Mesendoderm (in vitro differentiated cells): Measurements from ENCODE around the gene PLCB4.
A peak's percentile ranks its signal among the peaks of the same experiment; 100 is the strongest.

ENCODE experiments used
- DNase-seq: peaks from one replicate; pipeline ENCODE4 v3.0.0; 2013
- H2AK5ac ChIP-seq: 2 replicates; pipeline ENCODE4 v1.6.1; 2013; ENCODE audit warnings: low read length, inconsistent platforms
- H2BK120ac ChIP-seq: 2 replicates; pipeline ENCODE4 v1.6.1; 2013; ENCODE audit warnings: low read depth, mild to moderate bottlenecking, low read length, moderate library complexity, mixed read lengths
- H2BK15ac ChIP-seq: replicated peaks from 2 replicates; pipeline ENCODE4 v1.6.1; 2013; ENCODE audit warnings: low read depth, mild to moderate bottlenecking, moderate library complexity
- H2BK5ac ChIP-seq: 2 replicates; pipeline ENCODE4 v1.6.1; 2013; ENCODE audit warnings: low read length, inconsistent platforms
- H3K18ac ChIP-seq: 2 replicates; pipeline ENCODE4 v1.6.1; 2013; ENCODE audit warnings: mild to moderate bottlenecking, low read length, mixed read lengths
- H3K23ac ChIP-seq: one replicate; pipeline ENCODE4 v1.6.1; 2013; ENCODE audit warnings: low read length
- H3K27ac ChIP-seq: 2 replicates; pipeline ENCODE4 v1.5.1; 2013; ENCODE audit warnings: low read depth, mild to moderate bottlenecking, inconsistent platforms, low read length, moderate library complexity
- H3K27me3 ChIP-seq: 2 replicates; pipeline ENCODE4 v1.6.1; 2013; ENCODE audit warnings: low read length, control low read depth, mild to moderate bottlenecking, inconsistent platforms; ENCODE audit not compliant: insufficient read depth, poor library complexity
- H3K36me3 ChIP-seq: 2 replicates; pipeline ENCODE4 v1.6.1; 2013; ENCODE audit warnings: low read length, inconsistent platforms; ENCODE audit not compliant: control insufficient read depth, insufficient read depth
- H3K4ac ChIP-seq: one replicate; pipeline ENCODE4 v1.6.1; 2013; ENCODE audit warnings: low read depth, mild to moderate bottlenecking, low read length, moderate library complexity
- H3K4me1 ChIP-seq: 2 replicates; pipeline ENCODE4 v1.6.1; 2013; ENCODE audit warnings: low read depth, low read length, inconsistent platforms; ENCODE audit not compliant: control insufficient read depth
- H3K4me2 ChIP-seq: 2 replicates; pipeline ENCODE4 v1.6.1; 2013; ENCODE audit warnings: low read length
- H3K4me3 ChIP-seq: 2 replicates; pipeline ENCODE4 v1.5.1; 2013; ENCODE audit warnings: mild to moderate bottlenecking, low read length
- H3K56ac ChIP-seq: one replicate; pipeline ENCODE4 v1.6.1; 2013; ENCODE audit warnings: low read length
- H3K79me1 ChIP-seq: 2 replicates; pipeline ENCODE4 v1.6.1; 2013; ENCODE audit warnings: low read length, inconsistent platforms
- H3K79me2 ChIP-seq: 2 replicates; pipeline ENCODE4 v1.6.1; 2013; ENCODE audit warnings: mild to moderate bottlenecking, low read length; ENCODE audit not compliant: control insufficient read depth, insufficient read depth
- H3K9ac ChIP-seq: 2 replicates; pipeline ENCODE4 v1.6.1; 2013; ENCODE audit warnings: low read length, inconsistent platforms
- H4K5ac ChIP-seq: one replicate; pipeline ENCODE4 v1.6.1; 2013; ENCODE audit warnings: low read length
- H4K8ac ChIP-seq: one replicate; pipeline ENCODE4 v1.6.1; 2013; ENCODE audit warnings: low read depth, mild to moderate bottlenecking, control low read depth, low read length, moderate library complexity
- WGBS: extraction: QIAGEN DNeasy Blood & Tissue Kit; methylation state at CpG from one replicate; pipeline ENCODE4 v1.1.7; 2013; ENCODE audit warnings: low lambda C conversion rate, missing lambda C conversion rate; ENCODE audit not compliant: insufficient coverage; ENCODE audit errors: extremely low coverage; 5-methylcytosine and 5-hydroxymethylcytosine counted together

Gene PLCB4

DNA sequence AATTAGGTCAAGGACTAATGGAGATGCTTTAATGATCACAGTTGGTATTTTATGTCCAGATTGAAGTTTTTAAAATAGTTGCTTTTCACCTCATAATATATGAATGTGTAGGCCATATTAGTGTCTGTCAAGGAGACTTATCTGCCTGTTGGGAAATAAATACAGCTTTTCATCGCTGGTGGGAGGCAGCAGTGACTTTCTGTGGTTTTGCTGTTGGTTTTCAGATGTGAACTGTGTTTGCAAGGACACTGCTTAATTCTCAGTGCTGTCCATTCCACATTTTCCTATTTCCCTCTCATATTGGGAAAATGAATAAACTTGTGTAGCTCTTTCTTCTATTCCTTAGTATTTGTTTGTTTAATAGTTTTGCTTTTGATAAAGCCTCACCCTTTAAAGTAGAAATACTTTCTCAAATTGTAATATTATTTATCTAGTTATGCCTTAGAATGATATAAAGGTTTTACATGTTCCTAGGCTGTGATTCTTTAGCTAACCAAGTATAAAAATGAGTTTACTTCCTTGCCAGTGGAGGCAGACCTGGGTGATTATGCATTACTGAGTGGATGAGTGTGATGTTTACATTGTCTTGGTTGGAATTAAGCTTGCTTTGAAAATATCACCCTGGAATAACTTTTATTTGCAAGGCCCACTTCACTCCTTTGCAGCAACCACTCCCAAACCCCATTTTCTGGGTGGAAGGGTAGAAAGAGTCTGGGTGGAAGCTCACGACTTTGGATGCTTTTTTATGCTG is 3.3 kb downstream of the PLCB4 start:
- no peak overlapping the region for H2BK120ac ChIP-seq
- no CpG with 5 or more reads among the region's 2 CpGs for WGBS
- H3K36me3 ChIP-seq: no peaks in the 10 kb centered on the region
- peak overlapping the region; percentile 22 for H2AK5ac ChIP-seq
- peaks cover 6% of the 10 kb centered on the region for H3K79me1 ChIP-seq
- peak overlapping the region; percentile 59 for H3K27ac ChIP-seq
- H4K5ac ChIP-seq: no peak overlapping the region
- peaks cover 25% of the 10 kb centered on the region for H3K79me2 ChIP-seq
- H3K4me2 ChIP-seq: no peak overlapping the region
- peak overlapping the region; percentile 93 for H2BK15ac ChIP-seq
- H3K4ac ChIP-seq: no peak overlapping the region
- H3K56ac ChIP-seq: peak overlapping the region; percentile 73
- H3K23ac ChIP-seq: peak overlapping the region; percentile 60
- peak overlapping the region; percentile 42 for H3K9ac ChIP-seq
- peak overlapping the region; percentile 81 for H2BK5ac ChIP-seq
- H4K8ac ChIP-seq: peak overlapping the region; percentile 1
- DNase-seq: no peak
- H3K27me3 ChIP-seq: no peaks in the 10 kb centered on the region
- H3K4me1 ChIP-seq: peaks cover 21% of the 10 kb centered on the region
- H3K18ac ChIP-seq: peak overlapping the region; percentile 99
- no peak overlapping the region for H3K4me3 ChIP-seq

GRCh38 chr20:9072861-9073500 is 4.1 kb downstream of the PLCB4 start:
- no peak overlapping the region for H4K5ac ChIP-seq
- peak; percentile 95 for DNase-seq
- no peaks in the 10 kb centered on the region for H3K27me3 ChIP-seq
- no peak overlapping the region for H3K4ac ChIP-seq
- H3K79me1 ChIP-seq: peaks cover 6% of the 10 kb centered on the region
- H2BK15ac ChIP-seq: peak overlapping the region; percentile 93
- no peak overlapping the region for H3K18ac ChIP-seq
- no peaks in the 10 kb centered on the region for H3K36me3 ChIP-seq
- no CpG with 5 or more reads among the region's 3 CpGs for WGBS
- H2BK5ac ChIP-seq: peak overlapping the region; percentile 76
- H3K4me2 ChIP-seq: no peak overlapping the region
- H3K56ac ChIP-seq: peak overlapping the region; percentile 57
- H3K4me3 ChIP-seq: no peak overlapping the region
- peak overlapping the region; percentile 73 for H3K27ac ChIP-seq
- H3K23ac ChIP-seq: no peak overlapping the region
- H2AK5ac ChIP-seq: no peak overlapping the region
- H3K9ac ChIP-seq: no peak overlapping the region
- peaks cover 18% of the 10 kb centered on the region for H3K4me1 ChIP-seq
- H4K8ac ChIP-seq: no peak overlapping the region
- H3K79me2 ChIP-seq: peaks cover 25% of the 10 kb centered on the region
- no peak overlapping the region for H2BK120ac ChIP-seq

DNA sequence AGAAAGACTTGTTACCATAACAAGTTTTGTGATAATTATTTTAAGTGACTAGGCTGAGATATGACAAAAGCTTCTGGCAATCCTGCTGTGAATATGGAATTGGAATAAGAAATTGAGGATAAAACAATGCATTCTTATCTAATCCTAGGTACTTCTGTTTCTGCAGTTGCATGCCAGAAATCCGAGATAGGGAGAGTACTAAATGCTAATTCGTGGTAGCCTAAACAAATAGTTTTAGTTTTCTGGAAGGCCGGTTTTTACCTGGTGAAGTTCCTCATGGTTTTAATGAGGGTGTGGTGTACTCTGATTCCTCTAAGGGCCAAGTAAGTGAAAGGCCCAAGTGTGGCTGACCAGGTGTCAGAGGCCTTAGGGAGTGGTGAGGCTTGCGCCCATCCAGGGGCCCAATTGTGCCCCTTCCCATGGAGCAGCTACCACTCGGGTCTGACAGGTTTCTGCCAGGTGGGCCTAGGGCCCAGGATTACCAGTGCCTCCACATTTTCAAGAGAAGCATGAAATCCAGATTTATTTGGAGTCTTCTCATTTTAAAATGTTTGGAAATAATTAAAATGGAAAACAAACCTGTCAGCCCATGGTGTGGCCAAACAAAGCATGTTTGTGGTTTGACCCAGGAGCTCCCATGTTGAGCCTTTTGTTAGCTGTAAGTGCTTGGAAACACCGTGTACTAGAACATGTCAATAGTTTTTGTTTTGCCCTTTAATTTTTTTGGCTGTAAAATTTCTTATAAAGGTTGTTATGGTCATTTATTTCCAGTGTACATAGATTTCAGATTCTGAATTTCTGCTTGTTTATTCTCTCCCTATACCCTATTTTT is 6.6 kb downstream of the PLCB4 start:
- Histone ChIP-seq H3K27me3 (no peaks in the 10 kb centered on the region), H2BK5ac (no peak overlapping the region), H3K79me2 (peaks cover 23% of the 10 kb centered on the region), H4K5ac (no peak overlapping the region), H3K56ac (peak overlapping the region; percentile 63), H3K4ac (peak overlapping the region; percentile 20), H2BK120ac (no peak overlapping the region), H3K27ac (no peak overlapping the region), H3K4me2 (no peak overlapping the region), H4K8ac (no peak overlapping the region), H3K36me3 (no peaks in the 10 kb centered on the region), H3K79me1 (peaks cover 6% of the 10 kb centered on the region), H3K4me1 (peaks cover 18% of the 10 kb centered on the region), H3K23ac (no peak overlapping the region), H3K4me3 (no peak overlapping the region), H2AK5ac (no peak overlapping the region), H3K9ac (no peak overlapping the region), H2BK15ac (no peak overlapping the region), H3K18ac (peak overlapping the region; percentile 44)
- DNase-seq: peak; percentile 79
- WGBS: no CpG with 5 or more reads among the region's 6 CpGs

DNA sequence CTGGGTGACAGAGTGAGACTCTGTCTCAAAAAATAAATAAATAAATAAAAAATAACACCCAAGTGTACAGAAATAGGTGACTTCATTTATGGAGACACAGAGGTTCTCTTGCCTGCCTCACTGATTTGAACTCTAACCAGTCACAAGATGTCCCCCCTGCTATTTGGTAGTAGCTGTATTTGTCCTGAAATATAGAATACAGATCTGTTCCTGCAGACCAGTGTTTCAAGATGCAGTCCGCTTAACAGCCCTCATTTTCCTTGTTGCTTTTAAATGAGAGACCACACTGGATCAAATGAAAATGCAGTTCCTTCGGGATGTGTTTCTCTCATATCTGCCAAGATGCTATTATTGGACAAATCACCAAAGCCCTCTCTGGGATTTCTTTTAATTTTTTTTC is 7.6 kb downstream of the PLCB4 start:
- Histone ChIP-seq H2AK5ac (no peak overlapping the region), H3K18ac (peak overlapping the region; percentile 14), H3K27me3 (no peaks in the 10 kb centered on the region), H3K4ac (no peak overlapping the region), H3K9ac (no peak overlapping the region), H3K79me2 (peaks cover 24% of the 10 kb centered on the region), H4K5ac (no peak overlapping the region), H2BK120ac (no peak overlapping the region), H3K23ac (no peak overlapping the region), H3K4me3 (no peak overlapping the region), H3K56ac (no peak overlapping the region), H3K79me1 (peaks cover 6% of the 10 kb centered on the region), H2BK15ac (peak overlapping the region; percentile 57), H3K4me2 (no peak overlapping the region), H3K27ac (no peak overlapping the region), H3K36me3 (no peaks in the 10 kb centered on the region), H2BK5ac (peak overlapping the region; percentile 36), H3K4me1 (peaks cover 22% of the 10 kb centered on the region), H4K8ac (no peak overlapping the region)
- no peak for DNase-seq
- whole genome bisulfite sequencing: no CpG with 5 or more reads among the region's 2 CpGs

DNA sequence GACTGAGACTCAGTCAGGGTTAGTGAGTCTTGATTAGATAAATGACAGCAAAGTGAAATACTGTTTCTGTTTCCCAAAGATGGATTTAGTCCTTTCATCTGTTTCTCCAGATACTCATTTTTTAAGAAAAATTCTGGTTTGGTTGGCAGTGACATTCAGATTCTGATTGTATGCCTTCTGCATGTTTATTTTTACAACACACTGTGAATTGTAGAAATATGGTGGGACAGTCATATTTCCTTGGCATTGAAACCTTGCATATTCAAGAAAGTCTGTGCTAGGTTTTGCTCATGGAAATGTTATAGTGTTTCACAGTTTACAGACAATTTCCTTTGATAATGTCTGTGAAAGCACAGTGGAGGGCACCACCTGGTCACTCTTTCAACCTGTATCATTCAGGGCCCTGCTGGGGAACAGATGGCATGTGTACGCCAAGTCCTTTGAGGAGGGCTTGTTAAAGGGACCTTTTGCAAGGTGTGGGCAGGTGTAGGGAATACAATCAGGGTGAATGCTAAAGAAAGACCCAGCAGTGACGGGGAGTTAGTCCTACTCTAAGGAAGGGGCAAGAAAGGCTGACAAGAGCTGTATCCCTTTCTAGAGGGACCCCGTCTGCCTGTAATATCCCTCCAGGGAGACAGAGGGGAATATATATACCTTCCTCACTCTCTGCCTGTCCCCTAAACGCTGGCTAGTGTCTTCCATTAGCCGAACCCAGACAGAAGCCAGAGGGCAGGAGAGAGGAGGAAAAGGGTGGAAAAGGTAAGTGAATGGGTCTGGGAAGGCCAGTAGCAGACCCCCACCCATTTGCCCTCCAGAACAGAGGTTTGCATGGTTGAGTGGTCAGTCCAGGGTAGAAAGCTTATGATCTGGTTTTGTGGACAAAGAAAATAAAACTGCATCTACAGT is 10.2 kb downstream of the PLCB4 start:
- Histone ChIP-seq H3K18ac (no peak overlapping the region), H3K4me3 (no peak overlapping the region), H3K23ac (no peak overlapping the region), H3K56ac (no peak overlapping the region), H4K5ac (no peak overlapping the region), H3K4me1 (peaks cover 8% of the 10 kb centered on the region), H2BK120ac (no peak overlapping the region), H3K4ac (no peak overlapping the region), H3K27me3 (no peaks in the 10 kb centered on the region), H2BK5ac (no peak overlapping the region), H3K79me1 (peaks cover 3% of the 10 kb centered on the region), H3K4me2 (no peak overlapping the region), H3K79me2 (peaks cover 15% of the 10 kb centered on the region), H3K27ac (no peak overlapping the region), H4K8ac (no peak overlapping the region), H2AK5ac (no peak overlapping the region), H2BK15ac (no peak overlapping the region), H3K9ac (no peak overlapping the region), H3K36me3 (no peaks in the 10 kb centered on the region)
- no CpG with 5 or more reads among the region's 5 CpGs for WGBS
- DNase-seq: peak; percentile 41
